ENCODE data around the gene ENDOU. TPM values are rescaled to one million over a fixed set of nuclear protein-coding genes. Genes with fewer than 3 reads are reported as not detected.

The ENDOU gene
- total and polyA plus RNA-seq, 10 donors = 0.05 to 0.92 (median 0.24) TPM; not detected in 4

DNA sequence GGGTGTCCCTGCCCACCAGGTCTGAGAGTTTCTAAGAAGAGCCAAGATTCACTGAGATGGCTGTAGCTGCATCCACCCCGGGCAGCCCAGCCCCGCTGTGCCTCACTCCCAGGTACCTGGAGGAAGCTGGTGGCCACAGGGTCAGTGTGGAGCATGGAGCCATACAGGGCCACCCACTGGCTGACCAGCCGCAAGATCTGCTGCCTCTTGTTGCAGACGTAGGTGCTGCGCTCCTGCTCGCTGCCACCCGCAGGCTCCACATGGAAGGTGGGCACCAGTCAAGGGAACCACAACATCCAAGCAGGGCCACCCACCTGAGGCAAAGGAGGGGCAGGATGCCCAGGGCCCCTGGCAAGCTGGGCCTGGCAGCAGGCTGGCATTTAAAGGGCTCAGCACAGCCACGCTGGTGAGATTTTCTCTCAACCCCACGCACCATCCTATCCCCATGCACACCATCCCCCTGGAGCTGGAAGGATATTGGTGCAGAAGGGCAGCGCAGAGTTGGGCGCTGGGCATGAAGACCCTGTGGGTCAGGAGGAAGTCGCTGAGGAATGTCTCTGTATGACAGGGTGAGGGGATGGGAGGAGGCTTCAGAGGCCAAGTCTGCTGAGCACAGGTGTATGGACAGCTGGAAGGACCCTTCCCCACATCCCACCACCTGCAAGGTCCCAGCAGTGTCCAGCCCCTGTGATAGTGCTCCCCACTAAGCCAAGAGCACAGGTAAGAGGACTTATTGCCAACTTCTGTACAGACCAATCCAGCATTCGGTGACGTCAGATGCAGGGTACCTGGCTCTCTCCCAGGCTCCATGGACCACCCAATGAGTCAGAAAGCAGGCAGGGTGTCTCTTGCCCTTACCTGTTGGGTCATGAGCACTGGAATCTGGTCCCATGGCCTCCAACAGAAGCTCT is 22.6 kb upstream of the ENDOU start:
- no peak for DNase-seq
- peaks cover 6 to 60% (median 35%) of the 10 kb centered on the region in 6 donors for H3K4me1 ChIP-seq

DNA sequence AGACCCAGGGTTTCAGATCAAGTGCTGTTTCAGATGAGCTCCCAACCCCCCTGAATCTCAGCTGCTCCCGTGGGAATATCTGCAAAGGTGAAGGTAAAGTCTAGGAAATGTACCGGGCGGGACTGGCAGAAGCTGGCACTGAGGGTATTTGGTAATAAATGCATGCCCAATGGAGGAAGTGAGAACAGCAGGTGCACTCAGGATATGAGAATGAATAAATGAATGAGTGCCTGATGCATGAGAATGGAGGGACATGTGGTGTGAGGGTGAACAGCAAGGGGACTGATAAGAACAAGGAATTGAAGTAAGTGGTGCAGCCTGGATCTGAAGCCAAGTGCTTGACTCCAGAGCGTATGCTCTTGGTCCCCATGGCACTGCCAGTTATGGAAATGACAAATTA is 21.8 kb upstream of the ENDOU start:
- H3K4me3 ChIP-seq = no peak overlapping the region
- peak overlapping the region in 1 of 8 donors; percentile 48 for H3K27ac ChIP-seq
- no peaks in the 10 kb centered on the region for H3K27me3 ChIP-seq (replicated peaks in 1 of 7)
- intact Hi-C loops (cut with DNase I; ENCODE audit: low total_unique reads) = no loop called here
- H3K36me3 ChIP-seq = peaks cover 0 to 65% (median 6%) of the 10 kb centered on the region in 6 donors
- H3K4me1 ChIP-seq = peaks cover 7 to 60% (median 31%) of the 10 kb centered on the region in 6 donors
- TF ChIP-seq, protein P1, sequence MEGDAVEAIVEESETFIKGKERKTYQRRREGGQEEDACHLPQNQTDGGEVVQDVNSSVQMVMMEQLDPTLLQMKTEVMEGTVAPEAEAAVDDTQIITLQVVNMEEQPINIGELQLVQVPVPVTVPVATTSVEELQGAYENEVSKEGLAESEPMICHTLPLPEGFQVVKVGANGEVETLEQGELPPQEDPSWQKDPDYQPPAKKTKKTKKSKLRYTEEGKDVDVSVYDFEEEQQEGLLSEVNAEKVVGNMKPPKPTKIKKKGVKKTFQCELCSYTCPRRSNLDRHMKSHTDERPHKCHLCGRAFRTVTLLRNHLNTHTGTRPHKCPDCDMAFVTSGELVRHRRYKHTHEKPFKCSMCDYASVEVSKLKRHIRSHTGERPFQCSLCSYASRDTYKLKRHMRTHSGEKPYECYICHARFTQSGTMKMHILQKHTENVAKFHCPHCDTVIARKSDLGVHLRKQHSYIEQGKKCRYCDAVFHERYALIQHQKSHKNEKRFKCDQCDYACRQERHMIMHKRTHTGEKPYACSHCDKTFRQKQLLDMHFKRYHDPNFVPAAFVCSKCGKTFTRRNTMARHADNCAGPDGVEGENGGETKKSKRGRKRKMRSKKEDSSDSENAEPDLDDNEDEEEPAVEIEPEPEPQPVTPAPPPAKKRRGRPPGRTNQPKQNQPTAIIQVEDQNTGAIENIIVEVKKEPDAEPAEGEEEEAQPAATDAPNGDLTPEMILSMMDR (IDR thresholded peaks at IDR 0.05 in 8 of 11, conservative IDR thresholded peaks at IDR 0.05 in 3 of 11) = peak in 2 of 11 experiments; percentile 18 to 19
- TF ChIP-seq POLR2AphosphoS5 (IDR thresholded peaks at IDR 0.05) (no peak), POLR2A (IDR thresholded peaks at IDR 0.05) (no peak)
- DNase-seq = no peak
- no peaks in the 10 kb centered on the region for H3K9me3 ChIP-seq
- 59 to 68% (median 64%) methylated on average over 4 of the region's 4 CpGs for WGBS, 5 donors

More for the DNA sequence above, 22.6 kb upstream of the ENDOU start:
- H3K4me3 ChIP-seq = no peak overlapping the region
- no peaks in the 10 kb centered on the region for H3K27me3 ChIP-seq (replicated peaks in 1 of 7)
- WGBS, 5 donors = 91 to 97% (median 94%) methylated on average over 5 to 14 of the region's 14 CpGs
- TF ChIP-seq, protein P1 (IDR thresholded peaks at IDR 0.05 in 8 of 11, conservative IDR thresholded peaks at IDR 0.05 in 3 of 11) = no peak
- TF ChIP-seq POLR2A (IDR thresholded peaks at IDR 0.05) (no peak), POLR2AphosphoS5 (IDR thresholded peaks at IDR 0.05) (peak in 2 of 3 donors; percentile 21 to 48)
- no peaks in the 10 kb centered on the region for H3K9me3 ChIP-seq
- no peak overlapping the region for H3K27ac ChIP-seq
- intact Hi-C loops (cut with DNase I; ENCODE audit: low total_unique reads) = no loop called here
- peaks cover 0 to 65% (median 6%) of the 10 kb centered on the region in 6 donors for H3K36me3 ChIP-seq

DNA sequence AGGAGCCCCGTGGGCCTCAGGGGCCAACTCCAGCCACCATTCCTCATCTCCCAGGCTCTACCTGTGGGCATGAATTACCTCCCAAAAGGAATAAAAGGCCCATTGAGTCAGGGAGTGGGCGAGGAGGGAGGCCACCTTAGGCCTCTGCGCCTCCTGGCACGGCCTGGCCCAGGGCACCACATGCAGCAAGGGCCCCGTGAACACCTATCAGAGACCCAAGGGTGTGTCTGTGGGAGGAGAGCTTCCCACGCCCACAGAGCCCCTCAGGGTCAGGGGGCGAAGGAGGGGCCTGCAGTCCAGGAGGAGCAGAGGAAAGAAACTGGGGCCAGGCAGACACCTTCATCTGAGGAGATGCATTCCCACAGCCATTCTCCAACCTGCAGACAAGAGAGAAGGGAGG is 21.2 kb upstream of the ENDOU start:
- DNase-seq = no peak
- peak overlapping the region in 2 of 8 donors; percentile 3 to 48 for H3K27ac ChIP-seq
- peaks cover 0 to 61% (median 6%) of the 10 kb centered on the region in 6 donors for H3K36me3 ChIP-seq
- TF ChIP-seq POLR2A (IDR thresholded peaks at IDR 0.05) = no peak
- TF ChIP-seq, protein P1 (IDR thresholded peaks at IDR 0.05 in 8 of 11, conservative IDR thresholded peaks at IDR 0.05 in 3 of 11) = no peak
- no peak for TF ChIP-seq POLR2AphosphoS5 (IDR thresholded peaks at IDR 0.05)
- no peaks in the 10 kb centered on the region for H3K27me3 ChIP-seq (replicated peaks in 1 of 7)
- no peaks in the 10 kb centered on the region for H3K9me3 ChIP-seq
- peaks cover 14 to 60% (median 33%) of the 10 kb centered on the region in 6 donors for H3K4me1 ChIP-seq
- intact Hi-C loops (cut with DNase I; ENCODE audit: low total_unique reads) = no loop called here
- no peak overlapping the region for H3K4me3 ChIP-seq
- WGBS, 5 donors = 77 to 91% (median 88%) methylated on average over 3 to 7 of the region's 7 CpGs

DNA sequence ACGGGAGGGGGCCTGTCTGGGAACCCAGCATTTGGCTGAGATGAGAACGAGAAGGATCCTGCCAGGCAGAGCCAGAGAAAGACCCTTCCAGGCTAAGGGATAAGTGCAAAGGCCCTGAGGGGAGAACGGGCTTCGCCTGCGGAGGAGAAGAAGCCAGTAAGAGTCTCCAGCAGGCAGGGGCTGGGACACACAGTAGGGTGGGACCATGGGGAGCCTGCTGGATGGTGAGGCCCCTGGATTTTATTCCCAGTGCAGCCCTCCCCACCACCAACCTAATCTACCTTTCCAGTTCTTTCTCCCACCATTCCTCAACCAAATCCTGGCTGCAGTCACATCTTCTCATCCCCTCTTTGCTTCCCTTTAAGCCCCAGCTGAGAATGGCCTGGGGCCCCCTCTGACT is 20.8 kb upstream of the ENDOU start:
- Histone ChIP-seq H3K4me3 (no peak overlapping the region), H3K27me3 (replicated peaks in 1 of 7) (no peaks in the 10 kb centered on the region), H3K4me1 (peaks cover 18 to 60% (median 33%) of the 10 kb centered on the region in 6 donors), H3K9me3 (no peaks in the 10 kb centered on the region), H3K27ac (peak overlapping the region in 2 of 8 donors; percentile 3 to 48), H3K36me3 (peaks cover 0 to 56% (median 6%) of the 10 kb centered on the region in 6 donors)
- 81 to 95% (median 89%) methylated on average over 5 of the region's 5 CpGs for WGBS, 5 donors
- intact Hi-C loops (cut with DNase I; ENCODE audit: low total_unique reads) = no loop called here
- TF ChIP-seq POLR2A (IDR thresholded peaks at IDR 0.05) = no peak
- no peak for TF ChIP-seq POLR2AphosphoS5 (IDR thresholded peaks at IDR 0.05)
- TF ChIP-seq, protein P1 (IDR thresholded peaks at IDR 0.05 in 8 of 11, conservative IDR thresholded peaks at IDR 0.05 in 3 of 11) = no peak
- no peak for DNase-seq
